Measurements from ENCODE around the gene KSR1. TPM values are rescaled to one million over a fixed set of nuclear protein-coding genes. Genes with fewer than 3 reads are reported as not detected.
"Not testable (repeated sequence)": the region's sequence is repeated elsewhere in the genome, so short reads cannot be mapped to it uniquely, and the experiment has no call there.

Gene KSR1
- total RNA-seq, 8 experiments from 2014 or later = 11.2 to 34.1 (median 17.6) TPM

DNA sequence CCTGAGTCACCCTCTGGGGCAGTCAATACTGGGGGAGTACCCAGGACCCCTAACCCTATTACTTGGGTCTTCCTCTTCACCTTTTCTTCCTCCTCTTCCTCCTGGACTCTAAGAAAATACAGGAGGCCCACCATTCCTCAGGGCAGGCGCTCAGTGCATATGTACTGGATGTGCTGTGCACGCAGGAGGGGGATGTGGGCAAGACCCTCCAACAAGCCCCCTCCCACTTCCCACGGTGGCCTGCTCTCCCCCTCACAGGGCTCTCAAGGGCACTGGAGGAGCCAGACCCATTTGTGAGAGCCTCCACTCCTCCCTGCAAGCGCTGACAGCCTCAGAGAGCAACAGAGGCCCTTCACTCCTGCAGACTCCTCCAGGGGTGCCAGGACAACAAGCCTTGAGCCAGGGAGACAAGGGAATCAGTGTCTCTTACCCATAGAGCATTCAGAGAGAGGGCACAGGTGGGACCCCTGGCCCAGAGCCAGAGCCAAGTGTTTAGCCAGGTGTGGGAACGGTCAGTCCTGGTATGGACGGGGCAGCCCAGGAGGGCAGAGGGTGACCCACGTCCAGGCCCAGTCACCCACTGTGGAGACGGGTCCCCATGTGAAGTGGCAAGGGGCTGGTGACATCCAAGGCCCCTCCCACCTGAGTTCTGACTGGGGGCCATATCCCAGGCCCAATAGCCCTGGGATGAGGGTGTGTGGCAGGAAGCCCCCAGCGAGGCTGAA, 27.3 kb upstream of the KSR1 start:
- H3K4me1 ChIP-seq (replicated peaks in 1 of 2) = no peaks in the 10 kb centered on the region
- H3K27ac ChIP-seq = no peak overlapping the region
- ATAC-seq (replicated peaks in 6 of 8) = no peak
- in situ Hi-C loops (cut with MboI; ENCODE audit: low pct_unique_long_range_greater_than_20kb in 2 of 9, low sequenced_read_pairs in 9 of 9, unreplicated experiment in 9 of 9) = no loop called here
- 50 to 100% (median 97%) methylated on average over 1 to 3 of the region's 9 CpGs; no CpG with 5 or more reads in 6 of the 10 experiments for WGBS, 10 experiments
- no peak overlapping the region for H3K4me3 ChIP-seq

DNA sequence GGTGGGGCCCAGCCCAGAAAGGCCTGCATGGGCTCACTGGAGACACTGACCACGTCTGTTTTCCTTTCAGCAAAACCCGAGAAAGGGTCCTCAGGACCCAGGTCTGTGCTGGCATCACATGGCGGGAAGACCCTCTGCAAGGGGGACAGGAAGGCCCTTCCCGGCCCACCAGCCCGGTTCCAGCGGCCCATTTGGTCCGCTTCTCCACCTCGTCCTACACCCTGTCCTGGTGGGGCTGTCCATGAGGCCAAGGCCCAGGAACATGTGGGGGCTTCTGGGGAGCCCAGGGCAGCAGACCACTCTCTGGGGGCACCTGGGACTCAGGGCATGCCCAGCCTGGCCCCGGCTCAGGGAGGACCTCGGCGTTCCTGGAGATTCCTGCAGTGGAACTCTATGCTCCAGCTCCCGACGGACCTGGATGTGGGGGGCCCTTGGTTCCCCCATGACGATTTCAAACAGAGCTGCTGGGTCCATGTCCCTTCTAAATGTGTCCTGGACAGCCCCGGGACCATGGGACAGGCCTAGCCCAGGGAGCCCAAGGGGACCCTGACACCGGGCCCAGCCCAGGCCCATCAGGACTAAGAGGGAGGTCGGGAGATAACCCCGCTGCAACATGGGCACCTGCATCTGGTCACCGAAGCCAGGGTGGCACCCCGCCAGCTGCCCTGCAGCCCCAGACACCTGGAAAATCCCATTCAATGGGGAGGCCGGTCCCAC, 26.4 kb upstream of the KSR1 start:
- 73 to 100% (median 81%) methylated on average over 2 to 9 of the region's 21 CpGs; no CpG with 5 or more reads in 7 of the 10 experiments for WGBS, 10 experiments
- H3K4me1 ChIP-seq (replicated peaks in 1 of 2) = no peaks in the 10 kb centered on the region
- in situ Hi-C loops (cut with MboI; ENCODE audit: low pct_unique_long_range_greater_than_20kb in 2 of 9, low sequenced_read_pairs in 9 of 9, unreplicated experiment in 9 of 9) = no loop called here
- no peak for ATAC-seq (replicated peaks in 6 of 8)
- no peak overlapping the region for H3K27ac ChIP-seq
- no peak overlapping the region for H3K4me3 ChIP-seq

DNA sequence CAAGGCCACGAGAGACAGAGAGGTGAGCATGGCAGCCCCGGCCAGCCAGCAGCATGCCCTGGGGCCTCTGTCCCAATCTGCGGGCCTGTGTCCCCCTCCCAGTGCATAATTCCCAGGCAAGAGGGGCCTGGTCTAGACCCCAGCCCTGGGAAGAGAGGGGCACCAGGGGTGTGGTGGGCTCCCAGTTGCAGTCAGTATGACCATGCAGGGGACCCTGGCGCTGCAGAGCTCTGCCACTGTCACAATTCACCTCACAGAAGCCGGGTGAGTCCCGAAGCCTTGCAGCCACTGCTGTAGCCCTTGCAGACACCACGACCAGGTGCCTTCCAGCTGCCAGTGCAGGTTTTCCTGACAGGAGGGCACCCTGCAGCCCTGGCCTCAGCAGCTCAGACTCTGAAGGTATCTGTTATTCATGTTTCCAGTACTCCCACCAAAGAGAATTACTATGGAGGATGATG, 25.8 kb upstream of the KSR1 start:
- Histone ChIP-seq H3K4me1 (replicated peaks in 1 of 2) (no peaks in the 10 kb centered on the region), H3K27ac (no peak overlapping the region), H3K4me3 (no peak overlapping the region)
- WGBS, 10 experiments = 71 to 100% (median 80%) methylated on average over 1 of the region's 7 CpGs; no CpG with 5 or more reads in 7 of the 10 experiments
- in situ Hi-C loops (cut with MboI; ENCODE audit: low pct_unique_long_range_greater_than_20kb in 2 of 9, low sequenced_read_pairs in 9 of 9, unreplicated experiment in 9 of 9) = no loop called here
- no peak for ATAC-seq (replicated peaks in 6 of 8)

DNA sequence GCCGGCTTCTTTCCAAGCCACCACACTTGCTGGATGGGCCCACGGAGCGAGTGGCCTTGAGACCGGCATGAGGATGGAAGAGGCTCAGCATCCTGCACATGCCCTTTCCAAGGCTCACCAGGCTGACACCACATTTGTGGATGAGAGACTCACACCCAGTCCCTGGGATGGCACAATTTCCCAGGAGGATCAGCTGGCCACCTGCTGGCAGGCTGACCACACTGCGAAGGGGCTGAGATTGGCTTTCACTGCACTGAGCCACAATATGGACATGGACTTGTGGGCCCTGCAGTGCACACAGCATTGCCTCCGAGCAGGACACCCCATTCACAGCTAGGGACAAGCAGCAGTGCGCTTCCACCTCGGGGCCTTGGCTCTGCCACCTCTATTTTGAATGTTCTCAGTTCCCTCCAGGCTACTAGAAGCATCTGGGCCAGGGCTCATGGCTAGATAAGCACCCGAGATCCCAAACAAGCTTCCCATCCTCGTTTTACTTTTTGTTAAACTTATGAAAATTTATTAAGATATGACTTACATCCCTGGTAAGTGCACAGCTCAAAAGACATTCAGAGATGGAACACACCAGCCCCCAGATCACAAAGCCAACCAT, 25.3 kb upstream of the KSR1 start:
- Histone ChIP-seq H3K27ac (no peak overlapping the region), H3K4me3 (no peak overlapping the region), H3K4me1 (replicated peaks in 1 of 2) (no peaks in the 10 kb centered on the region)
- peak; percentile 80 to 95 (median 86) for ATAC-seq (replicated peaks in 6 of 8)
- 53 to 100% (median 70%) methylated on average over 1 to 5 of the region's 10 CpGs; no CpG with 5 or more reads in 3 of the 10 experiments for WGBS, 10 experiments
- in situ Hi-C loops (cut with MboI; ENCODE audit: low pct_unique_long_range_greater_than_20kb in 2 of 9, low sequenced_read_pairs in 9 of 9, unreplicated experiment in 9 of 9) = no loop called here

DNA sequence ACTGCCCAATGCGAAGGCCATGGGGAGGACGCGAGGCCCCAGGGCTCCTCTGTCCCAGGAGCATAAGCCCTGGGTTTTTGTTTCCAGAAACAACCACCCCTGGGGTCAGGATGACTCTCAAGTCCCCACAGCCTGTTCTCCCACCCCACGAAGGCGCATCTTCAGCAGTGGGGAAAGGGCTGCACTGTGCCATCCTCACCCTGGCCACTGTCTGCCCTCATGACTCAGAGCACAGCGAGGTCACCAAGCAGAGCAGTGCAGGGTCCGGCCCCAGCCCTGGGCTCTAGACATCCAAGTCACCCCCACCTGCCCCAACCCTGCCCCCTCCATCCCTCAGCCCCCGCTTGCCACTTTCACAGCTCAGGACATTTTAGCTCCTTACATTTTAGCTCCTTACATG, 22.7 kb upstream of the KSR1 start:
- WGBS, 10 experiments = 80 to 100% (median 86%) methylated on average over 1 to 3 of the region's 8 CpGs; no CpG with 5 or more reads in 7 of the 10 experiments
- ATAC-seq (replicated peaks in 6 of 8) = no peak
- in situ Hi-C loops (cut with MboI; ENCODE audit: low pct_unique_long_range_greater_than_20kb in 2 of 9, low sequenced_read_pairs in 9 of 9, unreplicated experiment in 9 of 9) = no loop called here
- Histone ChIP-seq H3K4me1 (replicated peaks in 1 of 2) (no peaks in the 10 kb centered on the region), H3K27ac (no peak overlapping the region), H3K4me3 (no peak overlapping the region)

DNA sequence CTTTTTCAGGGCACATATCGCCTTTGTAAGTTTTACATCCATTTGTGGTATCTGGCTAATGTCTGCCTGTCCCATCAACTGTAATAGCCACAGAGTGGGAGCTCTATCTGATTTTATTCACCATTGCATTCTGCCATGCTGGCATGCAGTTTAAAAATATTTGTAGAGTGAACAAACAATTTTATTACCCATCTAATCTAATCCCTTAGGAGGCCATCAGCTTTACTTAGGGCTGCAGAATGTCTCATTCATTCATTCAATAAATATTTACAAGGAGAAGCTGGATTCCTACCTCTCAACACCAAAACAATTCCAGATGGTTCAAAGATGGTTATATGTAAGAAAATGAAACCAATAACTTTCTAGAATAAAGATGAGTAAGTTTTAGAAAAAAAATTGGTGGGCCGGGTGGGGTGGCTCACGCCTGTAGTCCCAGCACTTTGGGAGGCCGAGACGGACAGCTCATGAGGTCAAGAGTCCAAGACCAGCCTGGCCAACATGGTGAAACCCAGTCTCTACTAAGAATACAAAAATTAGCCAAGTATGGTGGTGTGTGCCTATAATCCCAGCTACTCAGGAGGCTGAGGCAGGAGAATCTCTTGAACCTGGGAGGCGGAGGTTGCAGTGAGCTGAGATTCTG, 20.7 kb upstream of the KSR1 start:
- 80 to 100% (median 88%) methylated on average over 1 to 5 of the region's 6 CpGs; no CpG with 5 or more reads in 3 of the 10 experiments for WGBS, 10 experiments
- H3K4me3 ChIP-seq; in situ Hi-C loops (cut with MboI; ENCODE audit: low pct_unique_long_range_greater_than_20kb in 2 of 9, low sequenced_read_pairs in 9 of 9, unreplicated experiment in 9 of 9); H3K27ac ChIP-seq; H3K4me1 ChIP-seq (replicated peaks in 1 of 2): not testable (repeated sequence)
- ATAC-seq (replicated peaks in 6 of 8) = peak in 1 of 8 experiments; percentile 12

DNA sequence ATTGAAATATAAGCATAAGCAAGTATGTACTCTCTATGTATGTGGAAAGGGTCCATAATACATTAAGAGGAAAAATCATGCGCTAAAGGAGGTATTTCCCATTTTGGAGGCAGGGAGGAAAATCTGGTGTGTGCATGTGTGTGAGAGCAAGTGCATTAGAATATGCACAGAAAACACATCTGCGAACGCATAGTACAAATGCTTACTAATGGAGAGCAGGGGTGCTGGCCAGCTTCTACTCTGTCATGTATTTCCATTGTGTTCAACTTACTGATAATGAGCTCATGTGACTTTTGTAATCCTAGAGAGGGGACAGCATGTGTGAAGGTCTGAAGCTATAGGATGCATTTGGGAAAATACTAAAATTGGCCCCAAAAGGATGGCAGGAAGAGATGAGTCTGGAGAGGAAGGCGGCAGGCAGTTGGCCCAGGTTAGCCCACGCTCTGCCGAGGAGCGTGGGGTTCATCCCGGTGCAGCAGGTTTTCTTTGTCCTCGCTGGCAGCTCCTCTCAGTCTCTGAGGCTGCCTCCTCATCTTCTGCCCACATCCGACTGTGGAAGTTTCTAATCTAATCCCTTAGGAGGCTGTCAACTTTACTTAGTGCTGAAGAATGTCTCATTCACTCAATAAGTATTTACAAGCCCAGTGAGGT, 17.8 kb upstream of the KSR1 start:
- WGBS, 10 experiments = 4 to 87% (median 80%) methylated on average over 1 to 6 of the region's 10 CpGs; no CpG with 5 or more reads in 1 of the 10 experiments
- ATAC-seq (replicated peaks in 6 of 8) = peak in 6 of 8 experiments; percentile 61 to 99 (median 88)

DNA sequence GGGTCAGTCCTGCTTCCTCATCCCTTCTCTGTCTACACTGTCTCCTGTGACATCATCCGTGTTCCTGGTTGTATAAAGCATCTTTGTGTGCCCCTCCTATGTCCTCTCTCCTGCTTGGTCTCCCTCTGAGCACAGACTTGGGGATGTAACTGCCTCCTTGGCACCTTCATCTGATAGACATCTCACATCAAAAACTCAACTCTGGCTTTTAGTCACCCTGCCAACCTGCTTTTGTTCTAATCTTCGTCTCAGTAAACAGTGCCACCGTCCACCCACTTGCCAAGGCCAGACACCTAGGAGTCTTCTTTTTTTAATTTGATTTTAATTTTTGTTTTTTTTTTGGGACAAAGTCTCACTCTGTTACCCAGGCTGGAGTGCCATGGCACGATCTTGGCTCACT, 16.9 kb upstream of the KSR1 start:
- no peaks in the 10 kb centered on the region for H3K4me1 ChIP-seq (replicated peaks in 1 of 2)
- no peak overlapping the region for H3K4me3 ChIP-seq
- H3K27ac ChIP-seq = no peak overlapping the region
- no peak for ATAC-seq (replicated peaks in 6 of 8)
- WGBS, 10 experiments = 0 to 100% (median 72%) methylated on average over 1 to 3 of the region's 4 CpGs
- in situ Hi-C loops (cut with MboI; ENCODE audit: low pct_unique_long_range_greater_than_20kb in 2 of 9, low sequenced_read_pairs in 9 of 9, unreplicated experiment in 9 of 9) = no loop called here

More for the DNA sequence above, 17.8 kb upstream of the KSR1 start:
- in situ Hi-C loops (cut with MboI; ENCODE audit: low pct_unique_long_range_greater_than_20kb in 2 of 9, low sequenced_read_pairs in 9 of 9, unreplicated experiment in 9 of 9) = no loop called here
- Histone ChIP-seq H3K4me3 (no peak overlapping the region), H3K4me1 (replicated peaks in 1 of 2) (no peaks in the 10 kb centered on the region), H3K27ac (no peak overlapping the region)

DNA sequence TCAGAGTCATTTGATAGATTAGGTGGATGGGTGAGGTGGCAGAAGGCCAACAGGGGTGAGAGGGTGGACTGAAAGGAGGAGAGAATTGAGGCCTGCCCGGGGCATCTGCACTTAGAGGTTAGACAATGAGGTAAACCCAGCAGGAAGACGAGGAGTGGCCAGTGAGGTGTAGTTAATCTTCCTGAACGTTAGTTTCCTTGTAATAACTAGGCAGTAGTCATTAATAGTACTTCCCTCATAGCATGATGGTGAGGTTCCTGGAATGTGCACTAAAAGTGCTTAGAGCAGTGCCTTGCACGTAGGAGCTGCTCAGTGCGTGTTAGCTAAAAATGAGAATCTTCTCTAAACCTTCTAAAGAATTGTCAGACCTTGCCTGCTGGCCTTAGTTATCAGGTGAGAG, 13.5 kb upstream of the KSR1 start:
- in situ Hi-C loops (cut with MboI; ENCODE audit: low pct_unique_long_range_greater_than_20kb in 2 of 9, low sequenced_read_pairs in 9 of 9, unreplicated experiment in 9 of 9) = no loop called here
- H3K27ac ChIP-seq = no peak overlapping the region
- WGBS, 10 experiments = 8 to 100% (median 44%) methylated on average over 1 to 5 of the region's 5 CpGs; no CpG with 5 or more reads in 3 of the 10 experiments
- no peaks in the 10 kb centered on the region for H3K4me1 ChIP-seq (replicated peaks in 1 of 2)
- peak in 1 of 8 experiments; percentile 25 for ATAC-seq (replicated peaks in 6 of 8)
- no peak overlapping the region for H3K4me3 ChIP-seq

DNA sequence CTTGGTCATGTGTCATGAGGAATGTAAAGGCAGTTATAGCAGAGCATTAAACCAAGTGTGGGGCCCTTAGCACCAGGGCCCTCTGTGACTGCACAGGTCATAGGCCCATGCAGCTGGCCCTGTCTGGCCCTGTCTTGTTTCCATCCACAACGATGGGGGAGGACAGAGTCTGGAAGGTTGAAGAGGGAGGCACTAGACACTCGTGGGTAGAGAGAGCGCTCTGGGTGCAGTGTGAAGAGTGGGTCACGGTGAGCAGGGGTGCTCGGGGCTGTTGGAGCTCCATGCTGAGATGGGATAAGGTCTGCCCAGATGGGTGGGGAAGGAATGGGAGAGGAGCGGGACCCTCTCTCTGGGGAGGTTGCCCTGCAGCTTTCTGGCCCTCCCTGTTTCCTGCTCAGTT, 12.8 kb upstream of the KSR1 start:
- H3K4me1 ChIP-seq (replicated peaks in 1 of 2) = no peaks in the 10 kb centered on the region
- ATAC-seq (replicated peaks in 6 of 8) = no peak
- in situ Hi-C loops (cut with MboI; ENCODE audit: low pct_unique_long_range_greater_than_20kb in 2 of 9, low sequenced_read_pairs in 9 of 9, unreplicated experiment in 9 of 9) = no loop called here
- no peak overlapping the region for H3K4me3 ChIP-seq
- H3K27ac ChIP-seq = no peak overlapping the region
- WGBS, 10 experiments = 57 to 100% (median 77%) methylated on average over 1 to 3 of the region's 6 CpGs; no CpG with 5 or more reads in 6 of the 10 experiments

DNA sequence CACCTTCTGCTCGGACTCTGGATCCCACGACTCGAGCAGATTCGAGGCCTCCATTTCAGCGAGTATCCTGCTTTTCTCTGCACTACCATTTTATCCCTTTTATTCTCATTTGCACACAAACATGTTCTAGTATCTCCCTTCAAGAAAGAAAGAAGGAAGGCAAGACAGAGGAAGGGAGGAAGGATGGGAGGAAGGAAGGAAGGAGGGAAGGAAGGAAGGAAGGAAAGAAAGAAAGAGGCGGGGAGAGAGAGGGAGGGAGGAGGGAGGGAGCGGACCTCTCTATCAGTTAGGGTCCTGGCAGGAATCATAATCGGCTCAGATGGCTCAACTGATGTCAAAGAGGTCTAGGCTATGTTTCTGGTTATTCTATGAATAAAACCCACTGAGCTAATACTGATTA, 10.3 kb upstream of the KSR1 start:
- no peak for ATAC-seq (replicated peaks in 6 of 8)
- no peak overlapping the region for H3K27ac ChIP-seq
- WGBS, 10 experiments = 60 to 100% (median 86%) methylated on average over 1 to 5 of the region's 8 CpGs; no CpG with 5 or more reads in 6 of the 10 experiments

DNA sequence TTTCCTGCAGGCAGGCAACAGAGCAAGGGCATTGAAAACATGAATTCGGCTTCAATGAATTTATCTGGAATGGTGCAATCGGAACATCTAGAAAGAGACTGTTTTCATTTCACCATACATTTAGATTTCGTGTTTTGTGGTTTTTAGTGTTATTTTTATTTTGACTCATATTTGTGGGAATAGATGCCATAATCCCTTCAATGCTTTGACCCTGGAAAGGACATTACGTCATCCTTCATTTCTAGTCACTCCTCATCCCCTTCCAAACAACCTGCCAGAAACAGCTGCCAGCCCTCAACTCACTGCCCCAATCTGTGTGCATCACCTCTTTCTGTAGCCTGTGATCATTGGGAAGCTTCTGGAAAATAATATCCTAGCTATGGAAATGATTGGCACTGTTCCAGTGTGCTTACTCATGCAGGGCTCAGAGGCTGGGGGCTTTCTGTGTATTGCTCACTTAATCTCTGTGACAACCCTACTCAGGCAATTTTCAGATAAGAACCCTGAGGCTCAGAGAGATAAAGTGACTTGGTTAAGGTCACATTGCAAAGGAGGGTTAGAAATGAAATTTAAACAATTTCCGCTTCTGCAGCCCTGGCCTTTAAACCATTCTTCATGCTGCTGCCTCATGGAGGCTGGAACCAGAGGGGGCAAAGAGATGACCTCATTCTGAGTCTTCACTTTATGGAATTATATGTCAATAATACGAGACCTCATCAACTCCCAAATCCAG, 9.5 kb upstream of the KSR1 start:
- Histone ChIP-seq H3K27ac (no peak overlapping the region), H3K4me3 (no peak overlapping the region), H3K4me1 (replicated peaks in 1 of 2) (no peaks in the 10 kb centered on the region)
- 35 to 100% (median 85%) methylated on average over 1 to 6 of the region's 6 CpGs for WGBS, 10 experiments
- in situ Hi-C loops (cut with MboI; ENCODE audit: low pct_unique_long_range_greater_than_20kb in 2 of 9, low sequenced_read_pairs in 9 of 9, unreplicated experiment in 9 of 9) = no loop called here
- peak in 3 of 8 experiments; percentile 43 to 53 (median 49) for ATAC-seq (replicated peaks in 6 of 8)

More for the DNA sequence above, 10.3 kb upstream of the KSR1 start:
- no peak overlapping the region for H3K4me3 ChIP-seq
- in situ Hi-C loops (cut with MboI; ENCODE audit: low pct_unique_long_range_greater_than_20kb in 2 of 9, low sequenced_read_pairs in 9 of 9, unreplicated experiment in 9 of 9) = no loop called here
- no peaks in the 10 kb centered on the region for H3K4me1 ChIP-seq (replicated peaks in 1 of 2)
